ENCODE measurements around the gene PTTG1IP.
"Not testable (repeated sequence)": the region's sequence is repeated elsewhere in the genome, so short reads cannot be mapped to it uniquely, and the experiment has no call there.

Gene PTTG1IP

GRCh38 chr21:44873356-44874239 is at the start of gene PTTG1IP:
Gene PTTG1IP (minus strand): TSS chr21:44873690. CDS start chr21:44873616, 74 bp downstream.
- DNase-seq, result peak; percentile 100
- ATAC-seq, result peak; percentile 87

- DNase-seq, result no peak
- ATAC-seq, result no peak
These were observed 48.4 kb upstream of the PTTG1IP start for GRCh38 chr21:44921928-44922327.

- ATAC-seq (peak; percentile 90), DNase-seq (peak; percentile 79)
These were observed 47.5 kb upstream of the PTTG1IP start, which contains the start of gene ITGB2 for GRCh38 chr21:44920694-44921604. Gene ITGB2 (minus strand): TSS chr21:44920899. CDS start chr21:44910782, 10,117 bp downstream.

GRCh38 chr21:44919913-44920693 is 46.6 kb upstream of the PTTG1IP start:
- ATAC-seq (peak; percentile 8), DNase-seq (peak; percentile 27)

GRCh38 chr21:44919111-44919912 is 45.8 kb upstream of the PTTG1IP start:
- DNase-seq (peak; percentile 51), ATAC-seq (no peak)

GRCh38 chr21:44918581-44919033 is 45.1 kb upstream of the PTTG1IP start:
- ATAC-seq (no peak), DNase-seq (no peak)

GRCh38 chr21:44918107-44918470 is 44.6 kb upstream of the PTTG1IP start:
- ATAC-seq (no peak), DNase-seq (no peak)

- DNase-seq (no peak), ATAC-seq (no peak)
These were observed 44.1 kb upstream of the PTTG1IP start for GRCh38 chr21:44917446-44918106.

GRCh38 chr21:44916965-44917364 is 43.5 kb upstream of the PTTG1IP start:
- DNase-seq (no peak), ATAC-seq (no peak)

GRCh38 chr21:44914176-44914874 is 40.8 kb upstream of the PTTG1IP start:
- DNase-seq, result peak; percentile 74
- peak; percentile 70 for ATAC-seq

GRCh38 chr21:44913425-44914175 is 40.1 kb upstream of the PTTG1IP start:
- ATAC-seq (no peak), DNase-seq (no peak)

- not testable (repeated sequence) for DNase-seq, ATAC-seq
These were observed 39.3 kb upstream of the PTTG1IP start for GRCh38 chr21:44912506-44913412.

GRCh38 chr21:44912158-44912473 is 38.6 kb upstream of the PTTG1IP start:
- ATAC-seq, result no peak

GRCh38 chr21:44911384-44912157 is 38.1 kb upstream of the PTTG1IP start:
- DNase-seq (peak; percentile 65), ATAC-seq (peak; percentile 60)

More at GRCh38 chr21:44912158-44912473, 38.6 kb upstream of the PTTG1IP start:
- DNase-seq, result no peak

GRCh38 chr21:44911068-44911383 is 37.5 kb upstream of the PTTG1IP start:
- no peak for DNase-seq
- no peak for ATAC-seq

- DNase-seq, result no peak
- ATAC-seq, result no peak
These were observed 37.0 kb upstream of the PTTG1IP start for GRCh38 chr21:44910229-44911067.
